ENCODE results near the gene PLXNA4. TPM values are rescaled to one million over a fixed set of nuclear protein-coding genes. Genes with fewer than 3 reads are reported as not detected.
A peak's percentile ranks its signal among the peaks of the same experiment; 100 is the strongest.

Gene PLXNA4
- total and polyA plus RNA-seq, 4 donors = 0.63 to 4.6 (median 2.1) TPM

- Histone ChIP-seq H3K4me3 (no peak overlapping the region), H3K36me3 (ENCODE audit: control insufficient read depth in 4 of 4, insufficient read depth in 4 of 4, low read length in 4 of 4) (no peaks in the 10 kb centered on the region), H3K4me1 (ENCODE audit: control insufficient read depth in 5 of 5, insufficient read depth in 5 of 5, low read length in 5 of 5) (peaks cover 3 to 33% (median 13%) of the 10 kb centered on the region in 5 donors), H3K27ac (ENCODE audit: low read depth in 1 of 2, low read length in 1 of 2) (no peak overlapping the region), H3K9me3 (ENCODE audit: control insufficient read depth in 4 of 4, insufficient read depth in 3 of 4, low read length in 3 of 4) (no peaks in the 10 kb centered on the region), H3K9ac (ENCODE audit: insufficient read depth in 1 of 2, low read length in 2 of 2) (no peak overlapping the region), H3K27me3 (ENCODE audit: control insufficient read depth in 3 of 3, insufficient read depth in 3 of 3, low read length in 2 of 3) (peaks cover 0 to 19% (median 0%) of the 10 kb centered on the region in 3 donors)
- no peak for ATAC-seq (ENCODE audit: insufficient read depth, low FRiP score)
- WGBS, 2 donors = 65 to 76% methylated on average over 2 of the region's 2 CpGs
- DNase-seq = no peak
- TF ChIP-seq CTCF (IDR thresholded peaks at IDR 0.05; ENCODE audit: control extremely low read depth, extremely low read depth) = no peak
Measured at GRCh38 chr7:132383962-132384361, 192.3 kb downstream of the PLXNA4 start.

- Histone ChIP-seq H3K9ac (ENCODE audit: insufficient read depth in 1 of 2, low read length in 2 of 2) (no peak overlapping the region), H3K4me3 (no peak overlapping the region), H3K9me3 (ENCODE audit: control insufficient read depth in 4 of 4, insufficient read depth in 3 of 4, low read length in 3 of 4) (no peaks in the 10 kb centered on the region), H3K4me1 (ENCODE audit: control insufficient read depth in 5 of 5, insufficient read depth in 5 of 5, low read length in 5 of 5) (peaks cover 3 to 36% (median 13%) of the 10 kb centered on the region in 5 donors), H3K36me3 (ENCODE audit: control insufficient read depth in 4 of 4, insufficient read depth in 4 of 4, low read length in 4 of 4) (no peaks in the 10 kb centered on the region), H3K27me3 (ENCODE audit: control insufficient read depth in 3 of 3, insufficient read depth in 3 of 3, low read length in 2 of 3) (peaks cover 0 to 15% (median 0%) of the 10 kb centered on the region in 3 donors), H3K27ac (ENCODE audit: low read depth in 1 of 2, low read length in 1 of 2) (no peak overlapping the region)
- no peak for TF ChIP-seq CTCF (IDR thresholded peaks at IDR 0.05; ENCODE audit: control extremely low read depth, extremely low read depth)
- 49 to 54% methylated on average over 9 of the region's 9 CpGs for WGBS, 2 donors
- no peak for ATAC-seq (ENCODE audit: insufficient read depth, low FRiP score)
- peak; percentile 55 to 76 (median 56) for DNase-seq
Measured at GRCh38 chr7:132381742-132382472, 194.4 kb downstream of the PLXNA4 start.

- no peak overlapping the region for H3K4me3 ChIP-seq
- H3K27ac ChIP-seq (ENCODE audit: low read depth in 1 of 2, low read length in 1 of 2) = no peak overlapping the region
- ATAC-seq (ENCODE audit: insufficient read depth, low FRiP score) = peak; percentile 54
- H3K27me3 ChIP-seq (ENCODE audit: control insufficient read depth in 3 of 3, insufficient read depth in 3 of 3, low read length in 2 of 3) = peaks cover 0 to 9% (median 0%) of the 10 kb centered on the region in 3 donors
- no peaks in the 10 kb centered on the region for H3K9me3 ChIP-seq (ENCODE audit: control insufficient read depth in 4 of 4, insufficient read depth in 3 of 4, low read length in 3 of 4)
- H3K4me1 ChIP-seq (ENCODE audit: control insufficient read depth in 5 of 5, insufficient read depth in 5 of 5, low read length in 5 of 5) = peaks cover 3 to 37% (median 19%) of the 10 kb centered on the region in 5 donors
- no peak overlapping the region for H3K9ac ChIP-seq (ENCODE audit: insufficient read depth in 1 of 2, low read length in 2 of 2)
- 39 to 61% methylated on average over 3 of the region's 3 CpGs for WGBS, 2 donors
- TF ChIP-seq CTCF (IDR thresholded peaks at IDR 0.05; ENCODE audit: control extremely low read depth, extremely low read depth) = no peak
- peak; percentile 80 to 93 (median 92) for DNase-seq
- H3K36me3 ChIP-seq (ENCODE audit: control insufficient read depth in 4 of 4, insufficient read depth in 4 of 4, low read length in 4 of 4) = no peaks in the 10 kb centered on the region
Measured at GRCh38 chr7:132380059-132380458, 196.2 kb downstream of the PLXNA4 start.
